ENCODE data around the gene COL4A2.

COL4A2 gene

GRCh38 chr13:110454227-110454859 is 147.3 kb downstream of the COL4A2 start:
- no peak for TF ChIP-seq ZNF274 (IDR thresholded peaks at IDR 0.05; ENCODE audit: low read depth, low read length)
- H3K4me3 ChIP-seq (ENCODE audit: low read length) = no peak overlapping the region

GRCh38 chr13:110454956-110455355 is 147.9 kb downstream of the COL4A2 start:
- no peak overlapping the region for H3K4me3 ChIP-seq (ENCODE audit: low read length)
- TF ChIP-seq ZNF274 (IDR thresholded peaks at IDR 0.05; ENCODE audit: low read depth, low read length) = no peak

GRCh38 chr13:110455444-110455843 is 148.4 kb downstream of the COL4A2 start:
- no peak for TF ChIP-seq ZNF274 (IDR thresholded peaks at IDR 0.05; ENCODE audit: low read depth, low read length)
- H3K4me3 ChIP-seq (ENCODE audit: low read length) = no peak overlapping the region

GRCh38 chr13:110455941-110456340 is 148.9 kb downstream of the COL4A2 start:
- no peak overlapping the region for H3K4me3 ChIP-seq (ENCODE audit: low read length)
- no peak for TF ChIP-seq ZNF274 (IDR thresholded peaks at IDR 0.05; ENCODE audit: low read depth, low read length)

GRCh38 chr13:110456550-110456949 is 149.5 kb downstream of the COL4A2 start:
- TF ChIP-seq ZNF274 (IDR thresholded peaks at IDR 0.05; ENCODE audit: low read depth, low read length) = no peak
- H3K4me3 ChIP-seq (ENCODE audit: low read length) = no peak overlapping the region

GRCh38 chr13:110457361-110457760 is 150.3 kb downstream of the COL4A2 start:
- H3K4me3 ChIP-seq (ENCODE audit: low read length) = no peak overlapping the region
- no peak for TF ChIP-seq ZNF274 (IDR thresholded peaks at IDR 0.05; ENCODE audit: low read depth, low read length)

GRCh38 chr13:110458017-110458416 is 150.9 kb downstream of the COL4A2 start:
- TF ChIP-seq ZNF274 (IDR thresholded peaks at IDR 0.05; ENCODE audit: low read depth, low read length) = no peak
- H3K4me3 ChIP-seq (ENCODE audit: low read length) = no peak overlapping the region

- no peak overlapping the region for H3K4me3 ChIP-seq (ENCODE audit: low read length)
- no peak for TF ChIP-seq ZNF274 (IDR thresholded peaks at IDR 0.05; ENCODE audit: low read depth, low read length)
Observed at GRCh38 chr13:110458594-110459365, 151.7 kb downstream of the COL4A2 start.

GRCh38 chr13:110462091-110462490 is 155.0 kb downstream of the COL4A2 start:
- TF ChIP-seq ZNF274 (IDR thresholded peaks at IDR 0.05; ENCODE audit: low read depth, low read length) = no peak
- H3K4me3 ChIP-seq (ENCODE audit: low read length) = no peak overlapping the region

GRCh38 chr13:110463156-110463555 is 156.1 kb downstream of the COL4A2 start:
- no peak overlapping the region for H3K4me3 ChIP-seq (ENCODE audit: low read length)
- TF ChIP-seq ZNF274 (IDR thresholded peaks at IDR 0.05; ENCODE audit: low read depth, low read length) = no peak

GRCh38 chr13:110463871-110464510 is 156.9 kb downstream of the COL4A2 start:
- H3K4me3 ChIP-seq (ENCODE audit: low read length) = no peak overlapping the region
- TF ChIP-seq ZNF274 (IDR thresholded peaks at IDR 0.05; ENCODE audit: low read depth, low read length) = no peak

- no peak for TF ChIP-seq ZNF274 (IDR thresholded peaks at IDR 0.05; ENCODE audit: low read depth, low read length)
- no peak overlapping the region for H3K4me3 ChIP-seq (ENCODE audit: low read length)
Observed at GRCh38 chr13:110464556-110465333, 157.7 kb downstream of the COL4A2 start.

- no peak for TF ChIP-seq ZNF274 (IDR thresholded peaks at IDR 0.05; ENCODE audit: low read depth, low read length)
- H3K4me3 ChIP-seq (ENCODE audit: low read length) = no peak overlapping the region
Observed at GRCh38 chr13:110465696-110466095, 158.6 kb downstream of the COL4A2 start.

- TF ChIP-seq ZNF274 (IDR thresholded peaks at IDR 0.05; ENCODE audit: low read depth, low read length) = no peak
- H3K4me3 ChIP-seq (ENCODE audit: low read length) = no peak overlapping the region
Observed at GRCh38 chr13:110466266-110466915, 159.3 kb downstream of the COL4A2 start.
